Thyroid gland (tissue), 4 donors: Measurements from ENCODE around the gene NPBWR2. TPM values are rescaled to one million over a fixed set of nuclear protein-coding genes. Genes with fewer than 3 reads are reported as not detected.
A peak's percentile ranks its signal among the peaks of the same experiment; 100 is the strongest.

Experiments
- DNase-seq, 2 donors: peaks; one replicate each; pipeline ENCODE4 v3.0.0-alpha.2; 2019
- H3K27ac ChIP-seq, 3 donors: fragments of 200-600 bp; sonication (generic); 1 replicate in 2 of 3; 2 replicates in 1 of 3; pipeline ENCODE4 v1.5.1; 2016 to 2019; ENCODE audit warnings: mild to moderate bottlenecking in 1 of 3, moderate library complexity in 1 of 3
- H3K27me3 ChIP-seq: fragments of 200-600 bp; sonication (generic); one replicate; pipeline ENCODE4 v1.5.1; 2019
- H3K36me3 ChIP-seq, 2 donors: fragments of 200-600 bp; sonication (generic); one replicate each; pipeline ENCODE4 v1.5.1; 2016 to 2019
- H3K4me1 ChIP-seq, 2 donors: fragments of 200-600 bp; sonication (generic); one replicate each; pipeline ENCODE4 v1.5.1; 2017 to 2019
- H3K4me3 ChIP-seq, 3 donors: fragments of 200-600 bp; sonication (generic); replicated peaks in 1 of 3; 1 replicate in 2 of 3; 2 replicates in 1 of 3; pipeline ENCODE4 v1.5.1; 2016; ENCODE audit warnings: mild to moderate bottlenecking in 1 of 3
- H3K9me3 ChIP-seq: fragments of 200-600 bp; sonication (generic); one replicate; pipeline ENCODE4 v1.5.1; 2017
- CTCF ChIP-seq, 6 experiments: fragments of 200-600 bp in 3 of 6; fragments of 450-650 bp in 3 of 6; sonication (generic) in 3 of 6; IDR thresholded peaks; one replicate each; pipeline ENCODE4 v1.5.1; 2016 to 2019; ENCODE audit warnings: antibody characterized with exemption in 6 of 6, mild to moderate bottlenecking in 2 of 6, inconsistent platforms in 1 of 6, moderate library complexity in 1 of 6
- POLR2A ChIP-seq, 2 donors: fragments of 450-650 bp; IDR thresholded peaks; one replicate each; pipeline ENCODE4 v1.6.1; 2017; ENCODE audit warnings: antibody characterized with exemption in 2 of 2, mild to moderate bottlenecking in 2 of 2, moderate library complexity in 1 of 2
- WGBS, 2 donors: methylation state at CpG; one replicate each; pipeline ENCODE4 v1.1.5; 2017; 5-methylcytosine and 5-hydroxymethylcytosine counted together
- intact Hi-C: fragments of 100-400 bp; cut with DNase I; formaldehyde crosslinking; loops from one replicate; pipeline ENCODE4 v1.15.1; 2023
- total RNA-seq, 4 donors: library from RNA; depleted of rRNA; stranded (reverse); fragments of >200 nt; gene quantifications; one replicate each; pipeline ENCODE4 v1.2.3, GENCODE V29; 2016

Gene NPBWR2
- total RNA-seq, 4 donors from 2014 or later = not detected

- no peaks in the 10 kb centered on the region for H3K9me3 ChIP-seq
Measured at GRCh38 chr20:64080013-64080812, 27.2 kb downstream of the NPBWR2 start, which contains the start of gene OPRL1. Gene OPRL1, plus strand, starts transcription at chr20:64080082. Its CDS starts 12,639 bp downstream, at chr20:64092721.

GRCh38 chr20:64079273-64080012 lies 27.9 kb downstream of the NPBWR2 start, which contains the start of gene RGS19:
Gene RGS19, minus strand, starts transcription at chr20:64079518. Its CDS starts 2,632 bp downstream, at chr20:64076886.
- TF ChIP-seq POLR2A (IDR thresholded peaks at IDR 0.05) = peak in 1 of 2 donors; percentile 32
- TF ChIP-seq CTCF (IDR thresholded peaks at IDR 0.05) = no peak
- Histone ChIP-seq H3K4me1 (peaks cover 11 to 35% of the 10 kb centered on the region in 2 donors), H3K27ac (peak within 1 kb of the TSS; percentile 41 to 77 (median 75)), H3K4me3 (peak within 1 kb of the TSS; percentile 10 to 78 (median 25)), H3K36me3 (no peaks in the 10 kb centered on the region), H3K9me3 (no peaks in the 10 kb centered on the region), H3K27me3 (no peaks in the 10 kb centered on the region)
- intact Hi-C loops = no loop called here
- peak; percentile 71 to 78 for DNase-seq
- 7% methylated on average over 3 of the region's 73 CpGs; no CpG with 5 or more reads in 1 of the 2 donors for WGBS, 2 donors

More at GRCh38 chr20:64080013-64080812, 27.2 kb downstream of the NPBWR2 start, which contains the start of gene OPRL1:
- TF ChIP-seq CTCF (IDR thresholded peaks at IDR 0.05) (no peak), POLR2A (IDR thresholded peaks at IDR 0.05) (no peak)
- peak within 1 kb of the TSS; percentile 10 to 78 (median 25) for H3K4me3 ChIP-seq
- DNase-seq = no peak
- H3K27me3 ChIP-seq = no peaks in the 10 kb centered on the region
- no peaks in the 10 kb centered on the region for H3K36me3 ChIP-seq
- intact Hi-C loops = no loop called here
- H3K4me1 ChIP-seq = peaks cover 11 to 39% of the 10 kb centered on the region in 2 donors
- 26 to 30% methylated on average over 12 to 18 of the region's 62 CpGs for WGBS, 2 donors
- H3K27ac ChIP-seq = peak within 1 kb of the TSS; percentile 41 to 77 (median 75)

- intact Hi-C loops = no loop called here
- WGBS, 2 donors = 30 to 34% methylated on average over 3 of the region's 4 CpGs
- peak overlapping the region in 2 of 3 donors; percentile 71 to 74 for H3K27ac ChIP-seq
- peaks cover 0 to 4% of the 10 kb centered on the region in 2 donors for H3K36me3 ChIP-seq
- H3K4me1 ChIP-seq = peaks cover 11 to 30% of the 10 kb centered on the region in 2 donors
- no peaks in the 10 kb centered on the region for H3K9me3 ChIP-seq
- peak overlapping the region; percentile 10 to 78 (median 25) for H3K4me3 ChIP-seq
- no peak for TF ChIP-seq CTCF (IDR thresholded peaks at IDR 0.05)
- TF ChIP-seq POLR2A (IDR thresholded peaks at IDR 0.05) = no peak
- DNase-seq = no peak
- H3K27me3 ChIP-seq = no peaks in the 10 kb centered on the region
Measured at GRCh38 chr20:64078934-64079272, 28.5 kb downstream of the NPBWR2 start.

- Histone ChIP-seq H3K4me3 (no peak overlapping the region), H3K9me3 (no peaks in the 10 kb centered on the region), H3K36me3 (peaks cover 0 to 10% of the 10 kb centered on the region in 2 donors), H3K27ac (no peak overlapping the region), H3K27me3 (no peaks in the 10 kb centered on the region), H3K4me1 (peaks cover 11 to 21% of the 10 kb centered on the region in 2 donors)
- 59 to 70% methylated on average over 13 of the region's 15 CpGs for WGBS, 2 donors
- no peak for DNase-seq
- TF ChIP-seq POLR2A (IDR thresholded peaks at IDR 0.05) (no peak), CTCF (IDR thresholded peaks at IDR 0.05) (no peak)
- intact Hi-C loops = no loop called here
Measured at GRCh38 chr20:64077876-64078551, 29.4 kb downstream of the NPBWR2 start.
